HG03439 (cell line): ENCODE data around the gene PGC.

Experiments used
- ATAC-seq: cut with Tn5 transposase; IDR thresholded peaks from one replicate; pipeline ENCODE4 v1.9.1; 2021; ENCODE audit warnings: mild to moderate bottlenecking, moderate library complexity; ENCODE audit not compliant: unreplicated experiment

PGC gene

GRCh38 chr6:41717392-41717736, 29.8 kb downstream of the PGC start:
- no peak for ATAC-seq

GRCh38 chr6:41716516-41717391, 30.4 kb downstream of the PGC start:
- ATAC-seq, result no peak

- ATAC-seq, result no peak
Observed at GRCh38 chr6:41715795-41716515, 31.2 kb downstream of the PGC start.

- no peak for ATAC-seq
Observed at GRCh38 chr6:41714556-41715273, 32.5 kb downstream of the PGC start.

GRCh38 chr6:41713650-41714291, 33.4 kb downstream of the PGC start:
- ATAC-seq, result peak; percentile 52

GRCh38 chr6:41713159-41713649, 34.0 kb downstream of the PGC start:
- peak; percentile 3 for ATAC-seq

- ATAC-seq, result no peak
Observed at GRCh38 chr6:41712651-41713103, 34.5 kb downstream of the PGC start.

- no peak for ATAC-seq
Observed at GRCh38 chr6:41711323-41712038, 35.7 kb downstream of the PGC start.

GRCh38 chr6:41709375-41709774, 37.8 kb downstream of the PGC start:
- no peak for ATAC-seq

- ATAC-seq, result no peak
Observed at GRCh38 chr6:41708856-41709255, 38.3 kb downstream of the PGC start.

- no peak for ATAC-seq
Observed at GRCh38 chr6:41707565-41708200, 39.5 kb downstream of the PGC start.

GRCh38 chr6:41706876-41707564, 40.2 kb downstream of the PGC start:
- ATAC-seq, result no peak

GRCh38 chr6:41705996-41706835, 41.0 kb downstream of the PGC start:
- peak; percentile 64 for ATAC-seq

GRCh38 chr6:41705311-41705995, 41.7 kb downstream of the PGC start:
- ATAC-seq, result no peak

GRCh38 chr6:41704656-41705310, 42.4 kb downstream of the PGC start:
- no peak for ATAC-seq

GRCh38 chr6:41704028-41704427, 43.2 kb downstream of the PGC start:
- ATAC-seq, result no peak
